ENCODE measurements around the gene OR2J3.
"Not testable (repeated sequence)": the region's sequence is repeated elsewhere in the genome, so short reads cannot be mapped to it uniquely, and the experiment has no call there.

OR2J3 gene

GRCh38 chr6:29137724-29138123, 29.9 kb downstream of the OR2J3 start:
- no peak for TF ChIP-seq POLR2A (IDR thresholded peaks at IDR 0.05; ENCODE audit: low read depth, low read length)
- FAIRE-seq (no peak), DNase-seq (ENCODE audit: insufficient read length, low spot score) (no peak)

- no peak for TF ChIP-seq POLR2A (IDR thresholded peaks at IDR 0.05; ENCODE audit: low read depth, low read length)
- DNase-seq (ENCODE audit: insufficient read length, low spot score) (no peak), FAIRE-seq (no peak)
These were observed 33.7 kb downstream of the OR2J3 start for GRCh38 chr6:29141606-29142005.

GRCh38 chr6:29142309-29142708, 34.5 kb downstream of the OR2J3 start:
- DNase-seq (ENCODE audit: insufficient read length, low spot score), result no peak
- no peak for FAIRE-seq
- no peak for TF ChIP-seq POLR2A (IDR thresholded peaks at IDR 0.05; ENCODE audit: low read depth, low read length)

- TF ChIP-seq POLR2A (IDR thresholded peaks at IDR 0.05; ENCODE audit: low read depth, low read length), result no peak
- FAIRE-seq, result no peak
- DNase-seq (ENCODE audit: insufficient read length, low spot score), result no peak
These were observed 38.3 kb downstream of the OR2J3 start for GRCh38 chr6:29146179-29146578.

GRCh38 chr6:29147074-29147473, 39.2 kb downstream of the OR2J3 start:
- no peak for TF ChIP-seq POLR2A (IDR thresholded peaks at IDR 0.05; ENCODE audit: low read depth, low read length)
- no peak for DNase-seq (ENCODE audit: insufficient read length, low spot score)
- FAIRE-seq, result no peak

- FAIRE-seq; DNase-seq (ENCODE audit: insufficient read length, low spot score): not testable (repeated sequence)
These were observed 41.6 kb downstream of the OR2J3 start for GRCh38 chr6:29149444-29149843.

- TF ChIP-seq POLR2A (IDR thresholded peaks at IDR 0.05; ENCODE audit: low read depth, low read length), result no peak
- FAIRE-seq (no peak), DNase-seq (ENCODE audit: insufficient read length, low spot score) (no peak)
These were observed 45.2 kb downstream of the OR2J3 start for GRCh38 chr6:29153083-29153482.

GRCh38 chr6:29155182-29155581, 47.3 kb downstream of the OR2J3 start:
- DNase-seq (ENCODE audit: insufficient read length, low spot score); FAIRE-seq: not testable (repeated sequence)

- DNase-seq (ENCODE audit: insufficient read length, low spot score); FAIRE-seq: not testable (repeated sequence)
These were observed 52.1 kb downstream of the OR2J3 start for GRCh38 chr6:29159922-29160321.
